A673 (cell line): ENCODE measurements around the gene SMARCC2.

Source experiments
- EZH2 ChIP-seq: fragments of 200-600 bp; sonication (generic); IDR thresholded peaks from 2 replicates; pipeline ENCODE4 v1.6.1; 2017; ENCODE audit warnings: borderline replicate concordance, low read depth, mild to moderate bottlenecking, mixed read lengths, antibody characterized with exemption, low read length; ENCODE audit not compliant: poor library complexity, severe bottlenecking
- TF ChIP-seq, protein P1 (sequence below): fragments of 300-800, 200-600 bp; sonication (generic); conservative IDR thresholded peaks from 2 replicates; pipeline ENCODE4 v1.5.1; 2017; ENCODE audit warnings: low read depth, mild to moderate bottlenecking, antibody characterized with exemption, low read length, moderate library complexity, mixed read lengths

- TF ChIP-seq, protein P1, sequence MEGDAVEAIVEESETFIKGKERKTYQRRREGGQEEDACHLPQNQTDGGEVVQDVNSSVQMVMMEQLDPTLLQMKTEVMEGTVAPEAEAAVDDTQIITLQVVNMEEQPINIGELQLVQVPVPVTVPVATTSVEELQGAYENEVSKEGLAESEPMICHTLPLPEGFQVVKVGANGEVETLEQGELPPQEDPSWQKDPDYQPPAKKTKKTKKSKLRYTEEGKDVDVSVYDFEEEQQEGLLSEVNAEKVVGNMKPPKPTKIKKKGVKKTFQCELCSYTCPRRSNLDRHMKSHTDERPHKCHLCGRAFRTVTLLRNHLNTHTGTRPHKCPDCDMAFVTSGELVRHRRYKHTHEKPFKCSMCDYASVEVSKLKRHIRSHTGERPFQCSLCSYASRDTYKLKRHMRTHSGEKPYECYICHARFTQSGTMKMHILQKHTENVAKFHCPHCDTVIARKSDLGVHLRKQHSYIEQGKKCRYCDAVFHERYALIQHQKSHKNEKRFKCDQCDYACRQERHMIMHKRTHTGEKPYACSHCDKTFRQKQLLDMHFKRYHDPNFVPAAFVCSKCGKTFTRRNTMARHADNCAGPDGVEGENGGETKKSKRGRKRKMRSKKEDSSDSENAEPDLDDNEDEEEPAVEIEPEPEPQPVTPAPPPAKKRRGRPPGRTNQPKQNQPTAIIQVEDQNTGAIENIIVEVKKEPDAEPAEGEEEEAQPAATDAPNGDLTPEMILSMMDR = no peak
- no peak for TF ChIP-seq EZH2
Measured at GRCh38 chr12:56237552-56237951, 48.3 kb upstream of the SMARCC2 start.
